Measurements from ENCODE around the gene KRTAP4-7. TPM values are rescaled to one million over a fixed set of nuclear protein-coding genes. Genes with fewer than 3 reads are reported as not detected.
"Not testable (repeated sequence)": the region's sequence is repeated elsewhere in the genome, so short reads cannot be mapped to it uniquely, and the experiment has no call there.

KRTAP4-7 gene
- total RNA-seq, 1 donor from 2014 or later: not detected

GRCh38 chr17:41065016-41065689 lies 18.8 kb upstream of the KRTAP4-7 start:
- not testable (repeated sequence) for DNase-seq (ENCODE audit: low read depth)

- DNase-seq (ENCODE audit: low read depth): peak; percentile 83
Measured at GRCh38 chr17:41065829-41066624, 17.9 kb upstream of the KRTAP4-7 start, which contains the start of gene KRTAP2-4. TSS of gene KRTAP2-4 (minus strand) at chr17:41065879. CDS start at chr17:41065845, 34 bp downstream.

GRCh38 chr17:41067281-41067680 lies 16.7 kb upstream of the KRTAP4-7 start:
- DNase-seq (ENCODE audit: low read depth): no peak

GRCh38 chr17:41069031-41069430 lies 14.9 kb upstream of the KRTAP4-7 start:
- DNase-seq (ENCODE audit: low read depth): no peak

- peak; percentile 94 for DNase-seq (ENCODE audit: low read depth)
Measured at GRCh38 chr17:41071606-41072360, 12.2 kb upstream of the KRTAP4-7 start.

GRCh38 chr17:41073676-41074075 lies 10.3 kb upstream of the KRTAP4-7 start:
- DNase-seq (ENCODE audit: low read depth): no peak

GRCh38 chr17:41076788-41077187 lies 7.2 kb upstream of the KRTAP4-7 start:
- no peak for DNase-seq (ENCODE audit: low read depth)

- no peak for DNase-seq (ENCODE audit: low read depth)
Measured at GRCh38 chr17:41082626-41083025, 1.3 kb upstream of the KRTAP4-7 start.

GRCh38 chr17:41083427-41083826 lies 523 bp upstream of the KRTAP4-7 start:
- DNase-seq (ENCODE audit: low read depth): not testable (repeated sequence)

GRCh38 chr17:41088760-41089352 lies 4.9 kb downstream of the KRTAP4-7 start:
- DNase-seq (ENCODE audit: low read depth): not testable (repeated sequence)

GRCh38 chr17:41096055-41096454 lies 12.1 kb downstream of the KRTAP4-7 start:
- no peak for DNase-seq (ENCODE audit: low read depth)

GRCh38 chr17:41098042-41098441 lies 14.1 kb downstream of the KRTAP4-7 start, which contains the start of gene KRTAP4-8:
TSS of gene KRTAP4-8 (minus strand) at chr17:41098142. CDS start at chr17:41098084, 58 bp downstream.
- DNase-seq (ENCODE audit: low read depth): no peak

GRCh38 chr17:41098481-41098880 lies 14.5 kb downstream of the KRTAP4-7 start:
- no peak for DNase-seq (ENCODE audit: low read depth)

- DNase-seq (ENCODE audit: low read depth): not testable (repeated sequence)
Measured at GRCh38 chr17:41099682-41100480, 15.9 kb downstream of the KRTAP4-7 start.

- peak; percentile 14 for DNase-seq (ENCODE audit: low read depth)
Measured at GRCh38 chr17:41101586-41102259, 17.8 kb downstream of the KRTAP4-7 start, which contains the start of gene KRTAP4-16. TSS of gene KRTAP4-16 (minus strand) at chr17:41102209. CDS start at chr17:41102209, 0 bp downstream.

- no peak for DNase-seq (ENCODE audit: low read depth)
Measured at GRCh38 chr17:41103896-41104295, 19.9 kb downstream of the KRTAP4-7 start.

GRCh38 chr17:41104386-41105038 lies 20.6 kb downstream of the KRTAP4-7 start:
- DNase-seq (ENCODE audit: low read depth): not testable (repeated sequence)

GRCh38 chr17:41105347-41105746 lies 21.4 kb downstream of the KRTAP4-7 start, which contains the start of gene KRTAP4-9:
TSS of gene KRTAP4-9 (plus strand) at chr17:41105389. CDS start at chr17:41105389, 0 bp downstream.
- peak; percentile 15 for DNase-seq (ENCODE audit: low read depth)

GRCh38 chr17:41107941-41108450 lies 24.0 kb downstream of the KRTAP4-7 start:
- no peak for DNase-seq (ENCODE audit: low read depth)

Measured in myocyte (in vitro differentiated cells).